K562 (cell line): ENCODE measurements around the gene SLC8A1. TPM values are rescaled to one million over a fixed set of nuclear protein-coding genes. Genes with fewer than 3 reads are reported as not detected.

Experiments
- NR3C1 ChIP-seq: sonication (generic); formaldehyde crosslinking; IDR thresholded peaks from 2 replicates; pipeline ENCODE4 v1.8.1; 2022; ENCODE audit warnings: missing genetic modification reagents
- RFX5 ChIP-seq: IDR thresholded peaks from 2 replicates; pipeline ENCODE4 v1.6.1; 2011; ENCODE audit warnings: low read depth, mild to moderate bottlenecking, improper control_type of control experiment, low read length
- polyA plus RNA-seq, 8 experiments: library from polyadenylated mRNA; depleted of rRNA in 4 of 8; stranded (reverse) in 5 of 8; unstranded in 3 of 8; fragments of >200 nt; fragmentation: Nextera tagmentation in 2 of 8; fragmentation: Illumina TruSeq in 1 of 8; extraction: Ambion mirVana in 2 of 8; extraction: Trizol in 1 of 8; gene quantifications; 2 replicates each; pipeline versions ENCODE4 v1.2.1 to v1.2.3, GENCODE V29; 2011 to 2014; ENCODE audit warnings: inconsistent platforms in 1 of 8, missing spikeins in 1 of 8
- total RNA-seq, 7 experiments: library from RNA; depleted of rRNA in 6 of 7; stranded (reverse); fragments of >200 nt in 6 of 7; fragmentation: Illumina TruSeq in 2 of 7; extraction: Trizol in 2 of 7; gene quantifications; 2 replicates each; pipeline versions ENCODE4 v1.2.1 to v1.2.3, GENCODE V29; 2011 to 2021; ENCODE audit warnings: low replicate concordance in 1 of 7
- TF ChIP-seq, protein P1 (sequence below): fragments of 450-650 bp; IDR thresholded peaks from 2 replicates; pipeline ENCODE4 v1.6.1; 2018; ENCODE audit not compliant: partially characterized antibody
- TF ChIP-seq, protein P2 (sequence below): sonication (generic); formaldehyde crosslinking; IDR thresholded peaks from 2 replicates; pipeline ENCODE4 v1.8.1; 2023; ENCODE audit warnings: mild to moderate bottlenecking, missing genetic modification reagents
- TF ChIP-seq, protein P3 (sequence below), 2 experiments: fragments of 450-650 bp in 1 of 2; IDR thresholded peaks; 2 replicates each; pipeline ENCODE4 v1.6.1; 2011 to 2017; ENCODE audit warnings: low read depth in 2 of 2, antibody characterized with exemption in 1 of 2, borderline replicate concordance in 1 of 2, low read length in 1 of 2, mild to moderate bottlenecking in 1 of 2, mixed read lengths in 1 of 2; ENCODE audit not compliant: control insufficient read depth in 1 of 2

The SLC8A1 gene
- total and polyA plus RNA-seq, 9 of the 15 experiments (the other 6 are each of a cell fraction or from before 2014, with no cell fraction given): not detected

- TF ChIP-seq, protein P1, sequence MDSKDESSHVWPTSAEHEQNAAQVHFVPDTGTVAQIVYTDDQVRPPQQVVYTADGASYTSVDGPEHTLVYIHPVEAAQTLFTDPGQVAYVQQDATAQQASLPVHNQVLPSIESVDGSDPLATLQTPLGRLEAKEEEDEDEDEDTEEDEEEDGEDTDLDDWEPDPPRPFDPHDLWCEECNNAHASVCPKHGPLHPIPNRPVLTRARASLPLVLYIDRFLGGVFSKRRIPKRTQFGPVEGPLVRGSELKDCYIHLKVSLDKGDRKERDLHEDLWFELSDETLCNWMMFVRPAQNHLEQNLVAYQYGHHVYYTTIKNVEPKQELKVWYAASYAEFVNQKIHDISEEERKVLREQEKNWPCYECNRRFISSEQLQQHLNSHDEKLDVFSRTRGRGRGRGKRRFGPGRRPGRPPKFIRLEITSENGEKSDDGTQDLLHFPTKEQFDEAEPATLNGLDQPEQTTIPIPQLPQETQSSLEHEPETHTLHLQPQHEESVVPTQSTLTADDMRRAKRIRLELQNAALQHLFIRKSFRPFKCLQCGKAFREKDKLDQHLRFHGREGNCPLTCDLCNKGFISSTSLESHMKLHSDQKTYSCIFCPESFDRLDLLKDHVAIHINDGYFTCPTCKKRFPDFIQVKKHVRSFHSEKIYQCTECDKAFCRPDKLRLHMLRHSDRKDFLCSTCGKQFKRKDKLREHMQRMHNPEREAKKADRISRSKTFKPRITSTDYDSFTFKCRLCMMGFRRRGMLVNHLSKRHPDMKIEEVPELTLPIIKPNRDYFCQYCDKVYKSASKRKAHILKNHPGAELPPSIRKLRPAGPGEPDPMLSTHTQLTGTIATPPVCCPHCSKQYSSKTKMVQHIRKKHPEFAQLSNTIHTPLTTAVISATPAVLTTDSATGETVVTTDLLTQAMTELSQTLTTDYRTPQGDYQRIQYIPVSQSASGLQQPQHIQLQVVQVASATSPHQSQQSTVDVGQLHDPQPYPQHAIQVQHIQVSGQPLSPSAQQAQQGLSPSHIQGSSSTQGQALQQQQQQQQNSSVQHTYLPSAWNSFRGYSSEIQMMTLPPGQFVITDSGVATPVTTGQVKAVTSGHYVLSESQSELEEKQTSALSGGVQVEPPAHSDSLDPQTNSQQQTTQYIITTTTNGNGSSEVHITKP: no peak
- TF ChIP-seq NR3C1 (CRISPR knock-in tag): no peak
- TF ChIP-seq RFX5: no peak
- TF ChIP-seq, protein P2, sequence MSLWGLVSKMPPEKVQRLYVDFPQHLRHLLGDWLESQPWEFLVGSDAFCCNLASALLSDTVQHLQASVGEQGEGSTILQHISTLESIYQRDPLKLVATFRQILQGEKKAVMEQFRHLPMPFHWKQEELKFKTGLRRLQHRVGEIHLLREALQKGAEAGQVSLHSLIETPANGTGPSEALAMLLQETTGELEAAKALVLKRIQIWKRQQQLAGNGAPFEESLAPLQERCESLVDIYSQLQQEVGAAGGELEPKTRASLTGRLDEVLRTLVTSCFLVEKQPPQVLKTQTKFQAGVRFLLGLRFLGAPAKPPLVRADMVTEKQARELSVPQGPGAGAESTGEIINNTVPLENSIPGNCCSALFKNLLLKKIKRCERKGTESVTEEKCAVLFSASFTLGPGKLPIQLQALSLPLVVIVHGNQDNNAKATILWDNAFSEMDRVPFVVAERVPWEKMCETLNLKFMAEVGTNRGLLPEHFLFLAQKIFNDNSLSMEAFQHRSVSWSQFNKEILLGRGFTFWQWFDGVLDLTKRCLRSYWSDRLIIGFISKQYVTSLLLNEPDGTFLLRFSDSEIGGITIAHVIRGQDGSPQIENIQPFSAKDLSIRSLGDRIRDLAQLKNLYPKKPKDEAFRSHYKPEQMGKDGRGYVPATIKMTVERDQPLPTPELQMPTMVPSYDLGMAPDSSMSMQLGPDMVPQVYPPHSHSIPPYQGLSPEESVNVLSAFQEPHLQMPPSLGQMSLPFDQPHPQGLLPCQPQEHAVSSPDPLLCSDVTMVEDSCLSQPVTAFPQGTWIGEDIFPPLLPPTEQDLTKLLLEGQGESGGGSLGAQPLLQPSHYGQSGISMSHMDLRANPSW (CRISPR knock-in tag): no peak
- TF ChIP-seq, protein P3, sequence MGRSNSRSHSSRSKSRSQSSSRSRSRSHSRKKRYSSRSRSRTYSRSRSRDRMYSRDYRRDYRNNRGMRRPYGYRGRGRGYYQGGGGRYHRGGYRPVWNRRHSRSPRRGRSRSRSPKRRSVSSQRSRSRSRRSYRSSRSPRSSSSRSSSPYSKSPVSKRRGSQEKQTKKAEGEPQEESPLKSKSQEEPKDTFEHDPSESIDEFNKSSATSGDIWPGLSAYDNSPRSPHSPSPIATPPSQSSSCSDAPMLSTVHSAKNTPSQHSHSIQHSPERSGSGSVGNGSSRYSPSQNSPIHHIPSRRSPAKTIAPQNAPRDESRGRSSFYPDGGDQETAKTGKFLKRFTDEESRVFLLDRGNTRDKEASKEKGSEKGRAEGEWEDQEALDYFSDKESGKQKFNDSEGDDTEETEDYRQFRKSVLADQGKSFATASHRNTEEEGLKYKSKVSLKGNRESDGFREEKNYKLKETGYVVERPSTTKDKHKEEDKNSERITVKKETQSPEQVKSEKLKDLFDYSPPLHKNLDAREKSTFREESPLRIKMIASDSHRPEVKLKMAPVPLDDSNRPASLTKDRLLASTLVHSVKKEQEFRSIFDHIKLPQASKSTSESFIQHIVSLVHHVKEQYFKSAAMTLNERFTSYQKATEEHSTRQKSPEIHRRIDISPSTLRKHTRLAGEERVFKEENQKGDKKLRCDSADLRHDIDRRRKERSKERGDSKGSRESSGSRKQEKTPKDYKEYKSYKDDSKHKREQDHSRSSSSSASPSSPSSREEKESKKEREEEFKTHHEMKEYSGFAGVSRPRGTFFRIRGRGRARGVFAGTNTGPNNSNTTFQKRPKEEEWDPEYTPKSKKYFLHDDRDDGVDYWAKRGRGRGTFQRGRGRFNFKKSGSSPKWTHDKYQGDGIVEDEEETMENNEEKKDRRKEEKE (IDR thresholded peaks at IDR 0.05; ENCODE audit: borderline replicate concordance in 1 of 2, control insufficient read depth in 1 of 2, low read depth in 2 of 2, low read length in 1 of 2): no peak
- TF ChIP-seq, all 486 proteins: peak for 0
Measured at GRCh38 chr2:40213619-40214018, 238.3 kb downstream of the SLC8A1 start (continued).
